Measurements from ENCODE around the gene TRPM1. TPM values are rescaled to one million over a fixed set of nuclear protein-coding genes. Genes with fewer than 3 reads are reported as not detected.
A peak's percentile ranks its signal among the peaks of the same experiment; 100 is the strongest.

Gene TRPM1
- total RNA-seq, 1 experiment from 2014 or later: not detected

- DNase-seq (ENCODE audit: low spot score): no peak
Measured at GRCh38 chr15:30978328-30978727, 123.2 kb downstream of the TRPM1 start.

- no peak for DNase-seq (ENCODE audit: low spot score)
Measured at GRCh38 chr15:30974112-30974511, 127.4 kb downstream of the TRPM1 start.

- DNase-seq (ENCODE audit: low spot score): no peak
Measured at GRCh38 chr15:30973379-30973778, 128.1 kb downstream of the TRPM1 start.

GRCh38 chr15:30969724-30970123 is 131.8 kb downstream of the TRPM1 start:
- no peak for DNase-seq (ENCODE audit: low spot score)

- DNase-seq (ENCODE audit: low spot score): no peak
Measured at GRCh38 chr15:30963681-30964080, 137.8 kb downstream of the TRPM1 start.

GRCh38 chr15:30962659-30963058 is 138.9 kb downstream of the TRPM1 start:
- DNase-seq (ENCODE audit: low spot score): no peak

GRCh38 chr15:30962079-30962478 is 139.4 kb downstream of the TRPM1 start:
- no peak for DNase-seq (ENCODE audit: low spot score)

- DNase-seq (ENCODE audit: low spot score): no peak
Measured at GRCh38 chr15:30958219-30958618, 143.3 kb downstream of the TRPM1 start.

- DNase-seq (ENCODE audit: low spot score): peak; percentile 11
Measured at GRCh38 chr15:30956216-30957124, 145.1 kb downstream of the TRPM1 start.

- DNase-seq (ENCODE audit: low spot score): no peak
Measured at GRCh38 chr15:30954674-30955073, 146.9 kb downstream of the TRPM1 start.

- DNase-seq (ENCODE audit: low spot score): peak; percentile 80
Measured at GRCh38 chr15:30953731-30954378, 147.7 kb downstream of the TRPM1 start.

GRCh38 chr15:30953183-30953582 is 148.3 kb downstream of the TRPM1 start:
- DNase-seq (ENCODE audit: low spot score): no peak

Other genes starting within 250 kb of the TRPM1 start
- gene FAN1, start 197.8 kb downstream of the TRPM1 start, total RNA-seq (2014; rRNA removed; shearing (Covaris generic)): 13.5 and 14.9 TPM in 2 replicates
- gene MTMR10, start 110.1 kb downstream of the TRPM1 start, total RNA-seq (2014; rRNA removed; shearing (Covaris generic)): 6.7 and 8.1 TPM in 2 replicates
- gene KLF13, start 225.1 kb upstream of the TRPM1 start, total RNA-seq (2014; rRNA removed; shearing (Covaris generic)): 12.0 and 20.8 TPM in 2 replicates

Data from H4 (cell line).